GM23338 (cell line): Measurements from ENCODE around the gene HBB. TPM values are rescaled to one million over a fixed set of nuclear protein-coding genes. Genes with fewer than 3 reads are reported as not detected.

Source experiments
- ATAC-seq: fragments of 200-7000 bp; cut with Tn5 transposase; 3 replicates; pipeline ENCODE4 v1.9.1; 2020
- DNase-seq: peaks from one replicate; pipeline ENCODE4 v3.0.0-alpha.2; 2015; ENCODE audit warnings: low spot score
- H2AFZ ChIP-seq: fragments of 200-600 bp; sonication (generic); 2 replicates; pipeline ENCODE4 v1.8.0; 2016; ENCODE audit warnings: antibody characterized with exemption, mild to moderate bottlenecking, moderate library complexity
- H3F3A ChIP-seq: fragments of 200-600 bp; sonication (generic); replicated peaks from 2 replicates; pipeline ENCODE4 v1.8.0; 2017; ENCODE audit warnings: antibody characterized with exemption, mixed run types, low read depth
- H3K27ac ChIP-seq: fragments of 200-600 bp; sonication (generic); 2 replicates; pipeline ENCODE4 v1.6.1; 2016; ENCODE audit warnings: low read depth
- H3K27me3 ChIP-seq: fragments of 200-600 bp; sonication (generic); 2 replicates; pipeline ENCODE4 v1.8.0; 2016; ENCODE audit warnings: mild to moderate bottlenecking, mixed run types, moderate library complexity; ENCODE audit not compliant: insufficient read depth
- H3K36me3 ChIP-seq: fragments of 200-600 bp; sonication (generic); 2 replicates; pipeline ENCODE4 v1.8.0; 2016; ENCODE audit warnings: mild to moderate bottlenecking; ENCODE audit not compliant: insufficient read depth
- H3K4me1 ChIP-seq: fragments of 200-600 bp; sonication (generic); 2 replicates; pipeline ENCODE4 v1.8.0; 2016; ENCODE audit warnings: mild to moderate bottlenecking, moderate library complexity; ENCODE audit not compliant: insufficient read depth
- H3K4me2 ChIP-seq: fragments of 200-600 bp; sonication (generic); 2 replicates; pipeline ENCODE4 v1.7.1; 2017; ENCODE audit warnings: mixed run types
- H3K4me3 ChIP-seq: fragments of 200-600 bp; sonication (generic); 2 replicates; pipeline ENCODE4 v1.6.1; 2016; ENCODE audit warnings: mixed run types
- H3K79me2 ChIP-seq: fragments of 200-600 bp; sonication (generic); replicated peaks from 2 replicates; pipeline ENCODE4 v1.8.0; 2017; ENCODE audit warnings: mild to moderate bottlenecking; ENCODE audit not compliant: insufficient read depth
- H3K9me2 ChIP-seq: fragments of 200-600 bp; sonication (generic); 2 replicates; pipeline ENCODE4 v1.8.0; 2017; ENCODE audit not compliant: insufficient read depth
- H4K20me1 ChIP-seq: fragments of 200-600 bp; sonication (generic); replicated peaks from 2 replicates; pipeline ENCODE4 v1.8.0; 2017; ENCODE audit warnings: mild to moderate bottlenecking; ENCODE audit not compliant: insufficient read depth
- H3K27ac Mint-ChIP-seq: 2 replicates; pipeline ENCODE4 v1.8.0; 2020; ENCODE audit warnings: inconsistent platforms, mild to moderate bottlenecking, moderate library complexity, mixed read lengths
- H3K27me3 Mint-ChIP-seq: 3 replicates; pipeline ENCODE4 v1.8.0; 2022; ENCODE audit warnings: low read depth, mild to moderate bottlenecking, moderate library complexity, mixed read lengths, inconsistent platforms; ENCODE audit not compliant: insufficient read depth, poor library complexity
- H3K36me3 Mint-ChIP-seq: 3 replicates; pipeline ENCODE4 v1.8.0; 2021; ENCODE audit warnings: low read depth, mild to moderate bottlenecking, inconsistent platforms, moderate library complexity, mixed read lengths
- H3K4me1 Mint-ChIP-seq: 3 replicates; pipeline ENCODE4 v1.8.0; 2020; ENCODE audit warnings: mild to moderate bottlenecking, inconsistent platforms, mixed read lengths
- H3K4me3 Mint-ChIP-seq: 3 replicates; pipeline ENCODE4 v1.8.0; 2021; ENCODE audit warnings: moderate library complexity, mild to moderate bottlenecking, inconsistent platforms, mixed read lengths
- H3K9me3 Mint-ChIP-seq: 3 replicates; pipeline ENCODE4 v1.8.0; 2020; ENCODE audit warnings: moderate library complexity, mild to moderate bottlenecking, inconsistent platforms, mixed read lengths
- CREB1 ChIP-seq: fragments of 250-450 bp; sonication (Bioruptor Pico); IDR thresholded peaks from 2 replicates; pipeline ENCODE4 v1.5.0; 2020; ENCODE audit warnings: low read depth, mild to moderate bottlenecking, moderate library complexity
- JUNB ChIP-seq: IDR thresholded peaks from one replicate; pipeline ENCODE4 v1.6.1; 2016; ENCODE audit warnings: antibody characterized with exemption; ENCODE audit not compliant: unreplicated experiment
- NANOG ChIP-seq: IDR thresholded peaks from 2 replicates; pipeline ENCODE4 v1.6.1; 2016; ENCODE audit warnings: antibody characterized with exemption, borderline replicate concordance
- STAT1 ChIP-seq: IDR thresholded peaks from one replicate; pipeline ENCODE4 v1.6.1; 2016; ENCODE audit warnings: antibody characterized with exemption; ENCODE audit not compliant: unreplicated experiment
- polyA plus RNA-seq: library from polyadenylated mRNA; unstranded; fragments of >200 nt; fragmentation: Nextera tagmentation; extraction: Ambion mirVana; gene quantifications from 2 replicates; pipeline ENCODE4 v1.2.1, GENCODE V29; 2016
- total RNA-seq: library from RNA; depleted of rRNA; stranded (reverse); fragments of >200 nt; shearing (Covaris generic); gene quantifications from 2 replicates; pipeline ENCODE4 v1.2.3, GENCODE V29; 2014
- TF ChIP-seq, protein P1 (sequence below): fragments of 250-450 bp; sonication (Bioruptor Pico); IDR thresholded peaks from 2 replicates; pipeline ENCODE4 v1.5.0; 2020; ENCODE audit warnings: mild to moderate bottlenecking, moderate library complexity
- TF ChIP-seq, protein P2 (sequence below): IDR thresholded peaks from one replicate; pipeline ENCODE4 v1.6.1; 2018; ENCODE audit warnings: antibody characterized with exemption; ENCODE audit not compliant: unreplicated experiment
- TF ChIP-seq, protein P3 (sequence below), 2 experiments: fragments of 200-600 bp in 1 of 2; sonication (generic) in 1 of 2; conservative IDR thresholded peaks; 2 replicates each; pipeline versions ENCODE4 v1.5.1 to v1.6.1; 2016 to 2017; ENCODE audit warnings: antibody characterized with exemption in 2 of 2, low read depth in 2 of 2, mild to moderate bottlenecking in 2 of 2, moderate library complexity in 1 of 2

Gene HBB
- total and polyA plus RNA-seq, 2 experiments from 2014 or later: not detected

DNA sequence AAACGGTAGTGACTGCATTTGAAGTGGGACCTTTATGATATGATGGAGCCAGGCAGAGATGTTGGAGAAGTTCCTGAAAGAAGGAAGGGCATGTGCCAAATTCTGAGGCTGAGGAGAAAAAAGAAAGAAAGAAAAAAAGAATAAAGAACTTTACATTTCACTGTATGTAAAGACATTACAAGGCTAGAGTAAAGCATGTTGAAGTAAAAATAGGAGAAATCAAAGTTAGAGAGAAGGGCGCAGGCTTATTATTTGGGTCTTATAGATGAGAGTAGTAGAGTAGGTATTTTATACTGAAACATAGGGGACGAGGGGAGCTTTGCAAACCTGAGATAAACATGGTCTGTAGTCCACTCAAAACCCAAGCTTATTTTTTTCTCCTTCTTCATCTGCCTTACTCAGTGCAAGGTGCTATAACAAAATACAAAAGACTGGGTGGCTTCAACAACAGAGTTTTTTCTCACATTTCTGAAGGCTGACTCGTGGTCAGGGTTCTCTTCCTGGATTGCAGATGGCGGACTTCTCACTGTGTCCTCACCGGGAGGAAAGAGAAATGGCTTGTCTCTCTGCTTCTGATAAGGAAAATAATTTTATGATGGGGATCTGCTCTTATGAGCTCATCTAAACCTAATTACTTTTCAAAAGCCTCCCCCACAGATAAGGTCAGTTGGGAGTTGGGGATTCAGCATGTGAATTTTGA is 20.1 kb upstream of the HBB start:
- Histone ChIP-seq H4K20me1 (no peaks in the 10 kb centered on the region), H2AFZ (peak overlapping the region; percentile 3; the same call in 1 of the 2 replicates), H3F3A (no peaks in the 10 kb centered on the region), H3K4me2 (no peak overlapping the region), H3K4me1 (no peaks in the 10 kb centered on the region), H3K27ac (no peak overlapping the region), H3K79me2 (no peaks in the 10 kb centered on the region), H3K9me2 (0 out of 2 replicates have a peak, but pooled peaks cover 2% of the 10 kb centered on the region), H3K4me3 (no peak overlapping the region), H3K27me3 (no peaks in the 10 kb centered on the region), H3K36me3 (no peaks in the 10 kb centered on the region)
- Mint-ChIP-seq H3K4me1 (no peaks in the 10 kb centered on the region), H3K9me3 (no peaks in the 10 kb centered on the region), H3K4me3 (no peak overlapping the region), H3K36me3 (no peaks in the 10 kb centered on the region), H3K27ac (no peak overlapping the region), H3K27me3 (peaks cover 11% of the 10 kb centered on the region)
- ATAC-seq (no peak), DNase-seq (no peak)
- TF ChIP-seq NANOG (no peak), STAT1 (no peak), CREB1 (no peak), JUNB (no peak)
- TF ChIP-seq, protein P1, sequence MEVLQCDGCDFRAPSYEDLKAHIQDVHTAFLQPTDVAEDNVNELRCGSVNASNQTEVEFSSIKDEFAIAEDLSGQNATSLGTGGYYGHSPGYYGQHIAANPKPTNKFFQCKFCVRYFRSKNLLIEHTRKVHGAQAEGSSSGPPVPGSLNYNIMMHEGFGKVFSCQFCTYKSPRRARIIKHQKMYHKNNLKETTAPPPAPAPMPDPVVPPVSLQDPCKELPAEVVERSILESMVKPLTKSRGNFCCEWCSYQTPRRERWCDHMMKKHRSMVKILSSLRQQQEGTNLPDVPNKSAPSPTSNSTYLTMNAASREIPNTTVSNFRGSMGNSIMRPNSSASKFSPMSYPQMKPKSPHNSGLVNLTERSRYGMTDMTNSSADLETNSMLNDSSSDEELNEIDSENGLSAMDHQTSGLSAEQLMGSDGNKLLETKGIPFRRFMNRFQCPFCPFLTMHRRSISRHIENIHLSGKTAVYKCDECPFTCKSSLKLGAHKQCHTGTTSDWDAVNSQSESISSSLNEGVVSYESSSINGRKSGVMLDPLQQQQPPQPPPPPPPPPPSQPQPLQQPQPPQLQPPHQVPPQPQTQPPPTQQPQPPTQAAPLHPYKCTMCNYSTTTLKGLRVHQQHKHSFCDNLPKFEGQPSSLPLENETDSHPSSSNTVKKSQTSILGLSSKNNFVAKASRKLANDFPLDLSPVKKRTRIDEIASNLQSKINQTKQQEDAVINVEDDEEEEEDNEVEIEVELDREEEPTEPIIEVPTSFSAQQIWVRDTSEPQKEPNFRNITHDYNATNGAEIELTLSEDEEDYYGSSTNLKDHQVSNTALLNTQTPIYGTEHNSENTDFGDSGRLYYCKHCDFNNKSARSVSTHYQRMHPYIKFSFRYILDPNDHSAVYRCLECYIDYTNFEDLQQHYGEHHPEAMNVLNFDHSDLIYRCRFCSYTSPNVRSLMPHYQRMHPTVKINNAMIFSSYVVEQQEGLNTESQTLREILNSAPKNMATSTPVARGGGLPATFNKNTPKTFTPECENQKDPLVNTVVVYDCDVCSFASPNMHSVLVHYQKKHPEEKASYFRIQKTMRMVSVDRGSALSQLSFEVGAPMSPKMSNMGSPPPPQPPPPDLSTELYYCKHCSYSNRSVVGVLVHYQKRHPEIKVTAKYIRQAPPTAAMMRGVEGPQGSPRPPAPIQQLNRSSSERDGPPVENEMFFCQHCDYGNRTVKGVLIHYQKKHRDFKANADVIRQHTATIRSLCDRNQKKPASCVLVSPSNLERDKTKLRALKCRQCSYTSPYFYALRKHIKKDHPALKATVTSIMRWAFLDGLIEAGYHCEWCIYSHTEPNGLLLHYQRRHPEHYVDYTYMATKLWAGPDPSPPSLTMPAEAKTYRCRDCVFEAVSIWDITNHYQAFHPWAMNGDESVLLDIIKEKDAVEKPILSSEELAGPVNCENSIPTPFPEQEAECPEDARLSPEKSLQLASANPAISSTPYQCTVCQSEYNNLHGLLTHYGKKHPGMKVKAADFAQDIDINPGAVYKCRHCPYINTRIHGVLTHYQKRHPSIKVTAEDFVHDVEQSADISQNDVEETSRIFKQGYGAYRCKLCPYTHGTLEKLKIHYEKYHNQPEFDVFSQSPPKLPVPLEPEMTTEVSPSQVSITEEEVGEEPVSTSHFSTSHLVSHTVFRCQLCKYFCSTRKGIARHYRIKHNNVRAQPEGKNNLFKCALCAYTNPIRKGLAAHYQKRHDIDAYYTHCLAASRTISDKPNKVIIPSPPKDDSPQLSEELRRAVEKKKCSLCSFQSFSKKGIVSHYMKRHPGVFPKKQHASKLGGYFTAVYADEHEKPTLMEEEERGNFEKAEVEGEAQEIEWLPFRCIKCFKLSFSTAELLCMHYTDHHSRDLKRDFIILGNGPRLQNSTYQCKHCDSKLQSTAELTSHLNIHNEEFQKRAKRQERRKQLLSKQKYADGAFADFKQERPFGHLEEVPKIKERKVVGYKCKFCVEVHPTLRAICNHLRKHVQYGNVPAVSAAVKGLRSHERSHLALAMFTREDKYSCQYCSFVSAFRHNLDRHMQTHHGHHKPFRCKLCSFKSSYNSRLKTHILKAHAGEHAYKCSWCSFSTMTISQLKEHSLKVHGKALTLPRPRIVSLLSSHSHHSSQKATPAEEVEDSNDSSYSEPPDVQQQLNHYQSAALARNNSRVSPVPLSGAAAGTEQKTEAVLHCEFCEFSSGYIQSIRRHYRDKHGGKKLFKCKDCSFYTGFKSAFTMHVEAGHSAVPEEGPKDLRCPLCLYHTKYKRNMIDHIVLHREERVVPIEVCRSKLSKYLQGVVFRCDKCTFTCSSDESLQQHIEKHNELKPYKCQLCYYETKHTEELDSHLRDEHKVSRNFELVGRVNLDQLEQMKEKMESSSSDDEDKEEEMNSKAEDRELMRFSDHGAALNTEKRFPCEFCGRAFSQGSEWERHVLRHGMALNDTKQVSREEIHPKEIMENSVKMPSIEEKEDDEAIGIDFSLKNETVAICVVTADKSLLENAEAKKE: no peak
- TF ChIP-seq, protein P2, sequence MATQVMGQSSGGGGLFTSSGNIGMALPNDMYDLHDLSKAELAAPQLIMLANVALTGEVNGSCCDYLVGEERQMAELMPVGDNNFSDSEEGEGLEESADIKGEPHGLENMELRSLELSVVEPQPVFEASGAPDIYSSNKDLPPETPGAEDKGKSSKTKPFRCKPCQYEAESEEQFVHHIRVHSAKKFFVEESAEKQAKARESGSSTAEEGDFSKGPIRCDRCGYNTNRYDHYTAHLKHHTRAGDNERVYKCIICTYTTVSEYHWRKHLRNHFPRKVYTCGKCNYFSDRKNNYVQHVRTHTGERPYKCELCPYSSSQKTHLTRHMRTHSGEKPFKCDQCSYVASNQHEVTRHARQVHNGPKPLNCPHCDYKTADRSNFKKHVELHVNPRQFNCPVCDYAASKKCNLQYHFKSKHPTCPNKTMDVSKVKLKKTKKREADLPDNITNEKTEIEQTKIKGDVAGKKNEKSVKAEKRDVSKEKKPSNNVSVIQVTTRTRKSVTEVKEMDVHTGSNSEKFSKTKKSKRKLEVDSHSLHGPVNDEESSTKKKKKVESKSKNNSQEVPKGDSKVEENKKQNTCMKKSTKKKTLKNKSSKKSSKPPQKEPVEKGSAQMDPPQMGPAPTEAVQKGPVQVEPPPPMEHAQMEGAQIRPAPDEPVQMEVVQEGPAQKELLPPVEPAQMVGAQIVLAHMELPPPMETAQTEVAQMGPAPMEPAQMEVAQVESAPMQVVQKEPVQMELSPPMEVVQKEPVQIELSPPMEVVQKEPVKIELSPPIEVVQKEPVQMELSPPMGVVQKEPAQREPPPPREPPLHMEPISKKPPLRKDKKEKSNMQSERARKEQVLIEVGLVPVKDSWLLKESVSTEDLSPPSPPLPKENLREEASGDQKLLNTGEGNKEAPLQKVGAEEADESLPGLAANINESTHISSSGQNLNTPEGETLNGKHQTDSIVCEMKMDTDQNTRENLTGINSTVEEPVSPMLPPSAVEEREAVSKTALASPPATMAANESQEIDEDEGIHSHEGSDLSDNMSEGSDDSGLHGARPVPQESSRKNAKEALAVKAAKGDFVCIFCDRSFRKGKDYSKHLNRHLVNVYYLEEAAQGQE: no peak
- TF ChIP-seq, protein P3, sequence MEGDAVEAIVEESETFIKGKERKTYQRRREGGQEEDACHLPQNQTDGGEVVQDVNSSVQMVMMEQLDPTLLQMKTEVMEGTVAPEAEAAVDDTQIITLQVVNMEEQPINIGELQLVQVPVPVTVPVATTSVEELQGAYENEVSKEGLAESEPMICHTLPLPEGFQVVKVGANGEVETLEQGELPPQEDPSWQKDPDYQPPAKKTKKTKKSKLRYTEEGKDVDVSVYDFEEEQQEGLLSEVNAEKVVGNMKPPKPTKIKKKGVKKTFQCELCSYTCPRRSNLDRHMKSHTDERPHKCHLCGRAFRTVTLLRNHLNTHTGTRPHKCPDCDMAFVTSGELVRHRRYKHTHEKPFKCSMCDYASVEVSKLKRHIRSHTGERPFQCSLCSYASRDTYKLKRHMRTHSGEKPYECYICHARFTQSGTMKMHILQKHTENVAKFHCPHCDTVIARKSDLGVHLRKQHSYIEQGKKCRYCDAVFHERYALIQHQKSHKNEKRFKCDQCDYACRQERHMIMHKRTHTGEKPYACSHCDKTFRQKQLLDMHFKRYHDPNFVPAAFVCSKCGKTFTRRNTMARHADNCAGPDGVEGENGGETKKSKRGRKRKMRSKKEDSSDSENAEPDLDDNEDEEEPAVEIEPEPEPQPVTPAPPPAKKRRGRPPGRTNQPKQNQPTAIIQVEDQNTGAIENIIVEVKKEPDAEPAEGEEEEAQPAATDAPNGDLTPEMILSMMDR (conservative IDR thresholded peaks at IDR 0.05; ENCODE audit: low read depth in 2 of 2): no peak
